ENCODE results near the gene SEMA3A. TPM values are rescaled to one million over a fixed set of nuclear protein-coding genes. Genes with fewer than 3 reads are reported as not detected.

Gene SEMA3A
- total RNA-seq, 1 donor from 2014 or later = 1.7 TPM

- ATAC-seq = no peak
- intact Hi-C loops (cut with DNase I) = no loop called here
- no peak for DNase-seq (ENCODE audit: missing footprints)
Observed at GRCh38 chr7:84202855-84203254, 8.3 kb upstream of the SEMA3A start.

DNA sequence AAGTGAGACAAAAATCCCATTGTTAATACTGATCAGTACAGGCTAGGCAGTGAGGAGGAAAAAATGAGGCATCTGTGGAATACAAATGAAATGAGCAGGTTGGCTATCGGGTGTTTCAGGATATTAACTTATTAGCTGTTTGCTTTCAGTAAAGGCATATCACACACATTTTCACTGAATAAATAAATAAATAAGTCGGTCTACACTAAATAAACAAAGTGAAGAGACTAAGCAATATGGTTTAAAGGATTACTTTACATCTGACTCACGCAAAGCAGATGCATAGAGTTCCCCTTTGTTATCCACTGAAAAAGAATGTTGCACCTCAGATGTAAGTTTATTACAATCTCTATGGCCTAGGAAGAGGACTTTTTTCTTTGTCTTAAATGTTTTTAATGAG lies 6.3 kb upstream of the SEMA3A start:
- DNase-seq (ENCODE audit: missing footprints) = no peak
- intact Hi-C loops (cut with DNase I) = no loop called here
- no peak for ATAC-seq

DNA sequence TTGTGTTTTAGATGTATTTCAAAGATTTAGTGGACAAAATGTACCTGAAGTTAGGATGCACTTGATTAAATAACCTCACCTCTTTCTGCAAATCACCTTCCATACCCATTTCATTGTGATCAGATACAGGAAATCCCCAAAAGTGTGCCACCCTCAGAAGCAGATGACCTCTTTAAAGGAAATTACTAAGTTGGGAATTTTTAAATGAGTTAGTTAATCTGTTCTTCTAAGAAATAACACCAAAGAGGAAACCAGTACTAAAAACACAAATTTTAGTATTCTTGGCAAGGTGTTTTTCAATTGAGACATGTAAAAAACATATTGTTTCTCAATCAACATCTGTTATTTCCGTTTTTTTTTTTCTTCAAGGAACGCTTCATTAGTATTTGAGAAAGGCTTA lies 4.6 kb upstream of the SEMA3A start:
- ATAC-seq (no peak), DNase-seq (ENCODE audit: missing footprints) (no peak)
- intact Hi-C loops (cut with DNase I) = loop anchor here (10.0 kb wide), 1 partner anchor 826 kb away; no protein-coding TSS in a partner anchor

DNA sequence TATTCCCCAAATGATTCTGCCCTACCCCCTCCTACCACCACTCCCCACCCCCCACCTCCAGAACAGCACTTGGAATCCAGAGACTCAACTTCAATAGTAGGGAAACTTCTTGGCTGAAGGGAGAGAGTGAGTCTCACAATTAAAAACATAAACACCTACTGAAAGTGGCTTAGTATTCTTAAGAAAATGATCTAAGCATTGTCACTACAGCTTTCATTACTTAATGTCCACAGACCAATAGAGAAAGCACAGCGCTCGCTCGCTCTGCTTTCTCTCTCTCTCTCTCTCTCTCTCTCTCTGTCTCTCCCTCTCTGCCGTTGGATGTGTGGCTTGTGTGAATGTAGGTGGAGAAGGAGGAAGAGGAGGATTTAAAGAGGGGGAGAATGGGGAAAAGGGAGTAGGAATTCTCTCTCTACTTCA lies 1.5 kb upstream of the SEMA3A start:
- DNase-seq (ENCODE audit: missing footprints) (no peak), ATAC-seq (peak; percentile 57)
- intact Hi-C loops (cut with DNase I) = loop anchor here (10.0 kb wide), 1 partner anchor 829 kb away; no protein-coding TSS in a partner anchor

DNA sequence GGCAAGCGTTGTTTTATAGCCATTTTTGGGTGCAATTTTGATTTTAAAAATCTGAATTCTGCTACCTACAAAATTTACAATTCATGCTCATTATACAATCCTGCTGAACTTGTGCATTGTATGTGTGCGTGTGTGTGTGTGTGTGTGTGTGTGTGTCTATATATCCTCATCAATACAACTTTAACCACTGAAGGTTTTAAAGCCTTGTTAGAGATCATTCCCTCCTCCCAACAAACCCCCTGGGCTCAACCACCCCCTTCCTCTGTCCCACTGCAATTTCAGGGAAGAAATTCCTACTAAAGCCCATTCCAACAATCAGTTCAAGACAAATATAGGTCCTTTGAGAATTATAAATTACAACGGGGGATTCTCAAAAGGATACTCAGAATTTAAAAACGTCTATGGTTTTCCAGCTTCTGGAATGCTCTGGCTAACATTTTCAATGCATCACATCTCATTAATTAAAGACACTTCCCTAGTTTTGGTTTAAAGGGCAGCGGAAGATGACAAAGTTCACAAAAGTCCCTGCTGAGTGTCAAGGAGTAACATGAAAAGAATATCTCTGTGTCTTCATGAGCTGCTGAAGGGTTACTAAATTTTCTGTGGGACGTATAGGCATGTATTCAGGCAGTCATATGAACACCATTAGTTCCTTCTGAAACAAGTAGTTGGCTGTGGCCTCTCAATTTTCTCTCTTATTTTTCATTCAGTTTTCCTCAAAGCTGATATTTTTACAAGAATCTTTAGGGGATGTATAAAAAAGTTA lies 889 bp upstream of the SEMA3A start:
- ATAC-seq (peak; percentile 23), DNase-seq (ENCODE audit: missing footprints) (no peak)
- intact Hi-C loops (cut with DNase I) = loop anchor here (10.0 kb wide), 1 partner anchor 829 kb away; no protein-coding TSS in a partner anchor

GRCh38 chr7:84193747-84194146 lies 842 bp downstream of the SEMA3A start:
- ATAC-seq (no peak), DNase-seq (ENCODE audit: missing footprints) (no peak)
- intact Hi-C loops (cut with DNase I) = loop anchor here (10.0 kb wide), 1 partner anchor 831 kb away; no protein-coding TSS in a partner anchor

DNA sequence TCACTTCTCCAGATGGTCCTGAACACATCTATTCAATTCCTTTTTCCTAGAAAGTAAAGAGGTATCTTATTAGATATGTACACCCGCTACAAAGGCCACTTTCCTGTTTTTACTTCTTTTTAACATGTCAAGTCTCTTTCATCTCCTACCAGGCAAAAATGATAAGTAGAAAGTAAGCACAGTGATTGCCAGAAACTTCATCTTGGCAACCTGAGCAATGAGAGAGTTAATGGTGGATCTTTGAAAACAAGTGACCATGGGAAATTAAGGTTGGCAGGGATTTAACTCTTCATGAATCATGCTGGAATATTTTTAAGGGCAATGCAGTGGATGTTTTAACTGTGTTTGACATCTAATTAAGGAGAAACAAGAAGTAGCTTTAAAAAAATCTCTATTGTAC lies 2.7 kb downstream of the SEMA3A start:
- ATAC-seq = no peak
- no peak for DNase-seq (ENCODE audit: missing footprints)
- intact Hi-C loops (cut with DNase I) = loop anchor here (10.0 kb wide), 1 partner anchor 833 kb away; no protein-coding TSS in a partner anchor

DNA sequence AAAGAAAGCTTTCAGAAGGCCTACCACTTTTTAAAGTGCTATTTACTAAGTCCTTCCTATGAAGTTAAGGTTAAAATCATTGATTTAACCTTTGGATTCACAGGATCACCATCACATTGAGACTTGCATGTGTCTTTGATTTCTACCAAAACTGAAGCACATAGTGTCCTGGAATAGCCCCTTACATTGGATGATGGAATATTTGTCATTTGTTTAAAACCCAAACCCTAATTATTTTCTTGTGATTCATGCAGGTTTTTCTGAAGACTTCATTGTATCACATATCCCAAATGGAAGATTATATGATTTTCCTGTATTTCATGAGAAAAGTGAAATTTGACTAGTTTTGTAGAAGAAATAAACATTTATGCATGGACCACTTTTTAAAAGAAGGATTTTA lies 3.3 kb downstream of the SEMA3A start:
- DNase-seq (ENCODE audit: missing footprints) (no peak), ATAC-seq (no peak)
- intact Hi-C loops (cut with DNase I) = loop anchor here (10.0 kb wide), 1 partner anchor 834 kb away; no protein-coding TSS in a partner anchor

DNA sequence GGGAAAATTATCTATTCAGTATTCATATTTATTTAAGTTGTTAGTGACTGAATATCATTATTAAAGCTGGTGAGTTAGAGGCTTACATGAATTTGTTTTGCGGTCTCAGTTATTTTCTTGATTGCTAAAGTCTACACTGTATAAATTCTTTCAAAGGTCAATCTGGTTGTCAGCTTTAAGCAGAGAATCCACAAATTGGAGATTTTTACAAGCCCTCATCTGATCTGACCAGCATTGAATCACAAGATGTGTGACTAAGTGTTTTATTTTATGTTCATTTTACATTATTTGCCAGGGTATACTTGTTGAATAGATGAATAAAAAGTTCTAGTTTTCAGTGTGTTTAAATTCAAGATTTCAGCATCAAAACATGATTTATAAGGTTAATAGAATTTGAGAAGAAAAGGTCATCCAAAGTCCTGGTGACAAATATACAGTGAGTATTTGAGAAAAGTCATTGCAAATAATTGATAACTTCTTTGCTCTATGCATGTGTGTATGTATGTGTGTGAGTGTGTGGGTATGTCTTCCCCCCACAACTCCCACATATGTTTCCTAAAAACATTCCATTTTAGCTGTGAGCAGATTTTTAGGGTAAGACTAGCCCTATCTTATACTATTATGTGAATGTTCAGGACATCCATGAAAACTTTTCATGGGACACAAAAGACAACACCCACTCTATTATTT lies 4.4 kb downstream of the SEMA3A start:
- intact Hi-C loops (cut with DNase I) = loop anchor here (10.0 kb wide), 1 partner anchor 835 kb away; no protein-coding TSS in a partner anchor
- DNase-seq (ENCODE audit: missing footprints) (no peak), ATAC-seq (no peak)

- DNase-seq (ENCODE audit: missing footprints) = no peak
- intact Hi-C loops (cut with DNase I) = loop anchor here (2.0 kb wide), 1 partner anchor 212 kb away; no protein-coding TSS in a partner anchor
- no peak for ATAC-seq
Observed at GRCh38 chr7:84188786-84189405, 5.7 kb downstream of the SEMA3A start.

DNA sequence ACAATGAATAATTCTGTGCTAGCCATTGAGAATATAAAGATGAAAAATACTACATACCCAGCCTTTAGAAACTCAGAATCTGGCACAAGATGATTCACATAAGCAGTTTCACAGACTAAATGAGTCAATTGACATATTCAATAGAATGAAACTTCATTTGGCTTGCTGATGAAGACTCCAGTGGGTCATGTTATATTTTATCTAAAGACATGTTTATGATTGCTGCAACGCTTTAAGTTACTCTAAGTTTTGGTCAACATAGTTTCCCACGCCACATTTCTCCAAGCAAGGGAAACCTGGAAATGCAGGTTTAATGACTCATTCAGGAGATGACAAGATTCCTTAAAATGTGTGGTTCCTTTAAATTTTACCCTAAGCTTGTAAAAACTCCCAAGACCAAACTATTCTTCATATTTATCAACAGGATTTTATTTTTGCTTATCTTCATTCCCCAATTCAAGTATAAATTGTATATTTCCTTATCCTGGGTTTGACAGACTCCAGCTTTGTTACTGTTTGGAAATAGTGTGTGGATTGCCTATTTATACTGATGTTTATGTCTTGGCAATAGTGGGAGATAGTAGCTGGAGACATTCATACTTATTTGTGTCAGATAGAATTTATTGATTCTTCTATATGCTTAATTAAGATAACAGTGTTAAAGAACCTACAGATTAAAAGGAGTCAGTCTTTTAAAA lies 6.6 kb downstream of the SEMA3A start:
- intact Hi-C loops (cut with DNase I) = loop anchor here (2.0 kb wide), 1 partner anchor 211 kb away; no protein-coding TSS in a partner anchor
- DNase-seq (ENCODE audit: missing footprints) (no peak), ATAC-seq (no peak)

- DNase-seq (ENCODE audit: missing footprints) = no peak
- no peak for ATAC-seq
- intact Hi-C loops (cut with DNase I) = no loop called here
Observed at GRCh38 chr7:84187087-84187805, 7.3 kb downstream of the SEMA3A start.

DNA sequence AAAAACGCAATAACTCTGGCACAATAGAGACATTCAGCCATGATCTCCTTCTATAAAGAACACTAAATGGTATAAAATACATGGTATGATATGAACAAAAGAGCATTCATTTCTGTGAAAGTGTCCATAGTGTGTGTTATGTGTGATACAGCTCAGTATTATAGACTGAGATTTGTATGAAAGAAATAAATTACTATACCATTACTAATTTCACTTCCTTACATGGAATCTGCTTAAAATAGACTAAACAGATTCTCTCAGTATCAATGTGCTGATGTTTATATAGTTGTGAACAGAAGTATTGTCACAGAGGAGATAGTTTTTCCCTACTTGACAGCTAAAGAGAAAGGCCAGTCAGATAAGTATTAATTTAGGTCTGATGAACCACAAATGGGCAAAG lies 10.8 kb downstream of the SEMA3A start:
- no peak for DNase-seq (ENCODE audit: missing footprints)
- no peak for ATAC-seq
- intact Hi-C loops (cut with DNase I) = loop anchor here (5.0 kb wide), 1 partner anchor 71 kb away; no protein-coding TSS in a partner anchor

DNA sequence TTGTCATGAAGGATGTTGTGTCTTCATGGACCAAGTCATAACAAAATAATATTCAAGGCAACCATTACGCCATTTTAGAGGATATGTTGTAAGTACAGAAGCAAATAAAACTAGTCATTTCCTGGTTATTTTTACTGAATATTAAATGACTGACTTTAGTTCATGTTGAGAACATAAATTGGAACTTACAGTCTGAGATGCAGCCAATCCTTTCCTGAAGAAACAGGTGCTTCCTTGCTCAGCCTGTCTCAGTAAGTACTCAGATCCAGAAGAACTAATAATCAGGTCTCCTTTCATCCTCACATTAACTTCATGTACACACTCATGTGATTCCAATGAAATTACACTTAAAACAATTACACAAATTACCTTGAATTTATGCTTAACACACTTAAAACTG lies 12.3 kb downstream of the SEMA3A start:
- intact Hi-C loops (cut with DNase I) = loop anchor here (5.0 kb wide), 1 partner anchor 70 kb away; no protein-coding TSS in a partner anchor
- DNase-seq (ENCODE audit: missing footprints) = no peak
- ATAC-seq = no peak

GRCh38 chr7:84181628-84182027 lies 13.0 kb downstream of the SEMA3A start:
- DNase-seq (ENCODE audit: missing footprints) (no peak), ATAC-seq (no peak)
- intact Hi-C loops (cut with DNase I) = loop anchor here (5.0 kb wide), 1 partner anchor 69 kb away; no protein-coding TSS in a partner anchor

DNA sequence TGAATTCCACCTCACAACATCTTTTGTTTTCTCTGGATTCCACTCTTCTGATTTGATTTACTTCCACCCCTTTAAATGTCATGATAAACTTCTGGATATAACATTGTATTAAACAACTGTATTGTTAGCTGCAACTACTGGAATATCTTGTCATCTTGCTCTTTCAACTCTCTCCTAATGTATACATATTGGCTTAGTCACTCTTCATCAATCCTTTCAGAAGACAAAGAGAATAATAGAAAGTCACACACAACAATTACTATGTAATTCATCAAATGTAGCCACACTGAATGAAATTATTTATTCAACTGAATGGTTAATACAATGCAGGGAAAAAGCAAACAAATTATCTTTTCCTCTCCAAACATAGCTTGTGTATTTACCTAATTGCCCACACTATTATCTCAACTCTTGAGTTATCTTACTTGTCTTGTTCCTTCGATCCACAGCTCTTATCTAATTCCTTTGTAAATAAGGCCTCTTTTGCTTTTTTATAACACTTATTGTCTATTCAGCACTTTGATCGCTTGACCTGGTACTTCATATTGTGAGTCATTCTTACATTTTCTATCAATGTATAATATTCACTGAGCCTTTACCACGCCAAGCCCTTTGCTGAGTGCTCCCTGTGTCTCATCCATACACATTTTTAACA lies 16.7 kb downstream of the SEMA3A start:
- ATAC-seq = no peak
- DNase-seq (ENCODE audit: missing footprints) = no peak
- intact Hi-C loops (cut with DNase I) = no loop called here

DNA sequence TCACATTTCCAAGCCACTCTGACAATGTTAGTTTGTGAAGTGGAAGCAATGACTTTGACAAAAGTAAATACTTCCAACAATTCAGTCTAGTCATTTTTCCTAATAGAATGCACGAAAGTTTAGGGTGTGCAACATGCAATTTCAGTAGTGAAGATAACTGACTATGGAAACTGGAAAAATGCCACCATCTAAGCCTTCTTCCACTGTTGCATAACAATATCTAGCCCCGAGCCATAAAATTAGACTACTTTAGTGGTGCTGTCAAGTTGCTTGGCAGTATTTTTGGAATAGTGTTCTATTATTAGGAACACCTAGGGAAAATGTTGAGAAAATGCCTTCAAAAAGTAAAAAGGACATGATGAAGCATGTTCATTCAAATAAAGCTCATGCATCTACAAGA lies 17.9 kb downstream of the SEMA3A start:
- DNase-seq (ENCODE audit: missing footprints) (no peak), ATAC-seq (no peak)
- intact Hi-C loops (cut with DNase I) = no loop called here

DNA sequence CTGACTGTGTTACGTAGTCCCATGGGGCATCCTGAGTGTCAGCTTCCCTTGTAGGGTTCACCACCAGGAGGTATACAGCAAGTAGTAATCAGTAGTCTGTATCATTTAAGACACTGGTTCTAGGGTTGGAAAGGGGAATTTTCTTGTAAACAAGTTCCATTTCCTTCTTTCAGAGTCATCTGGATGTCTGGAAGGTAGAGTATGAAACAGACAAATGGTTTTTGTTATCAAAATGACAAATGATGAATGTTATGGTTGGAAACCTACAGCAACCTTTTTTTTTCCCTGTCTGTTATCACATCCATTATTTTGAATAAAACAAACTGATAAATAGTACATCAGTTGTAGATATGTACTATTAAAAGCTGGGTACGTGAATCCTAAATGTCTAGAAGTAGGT lies 19.1 kb downstream of the SEMA3A start:
- DNase-seq (ENCODE audit: missing footprints) (no peak), ATAC-seq (no peak)
- intact Hi-C loops (cut with DNase I) = no loop called here

Data from Right ventricle myocardium inferior (tissue), 1 donor.